NCI-H748 (cell line): Measurements from ENCODE around the gene WDR20.
A peak's percentile ranks its signal among the peaks of the same experiment; 100 is the strongest.

Source experiments
- DNase-seq: peaks from one replicate; lab custom pipeline; 2025; ENCODE audit not compliant: unreplicated experiment; lab: John Stamatoyannopoulos, UW

Gene WDR20

GRCh38 chr14:102196039-102196901, 56.6 kb downstream of the WDR20 start:
- DNase-seq: no peak

GRCh38 chr14:102196902-102197230, 57.2 kb downstream of the WDR20 start:
- no peak for DNase-seq

- no peak for DNase-seq
Measured at GRCh38 chr14:102197317-102197853, 57.7 kb downstream of the WDR20 start.

- no peak for DNase-seq
Measured at GRCh38 chr14:102200690-102201352, 61.1 kb downstream of the WDR20 start.

- DNase-seq: no peak
Measured at GRCh38 chr14:102201353-102201738, 61.6 kb downstream of the WDR20 start.

- DNase-seq: no peak
Measured at GRCh38 chr14:102201776-102202175, 62.1 kb downstream of the WDR20 start.

- DNase-seq: no peak
Measured at GRCh38 chr14:102202944-102203343, 63.2 kb downstream of the WDR20 start.

GRCh38 chr14:102203382-102203781, 63.7 kb downstream of the WDR20 start:
- DNase-seq: no peak

GRCh38 chr14:102205560-102205959, 65.9 kb downstream of the WDR20 start:
- no peak for DNase-seq

GRCh38 chr14:102206918-102207317, 67.2 kb downstream of the WDR20 start:
- peak; percentile 35 for DNase-seq

- no peak for DNase-seq
Measured at GRCh38 chr14:102207831-102208365, 68.2 kb downstream of the WDR20 start.

GRCh38 chr14:102208741-102209140, 69.0 kb downstream of the WDR20 start:
- DNase-seq: no peak

- no peak for DNase-seq
Measured at GRCh38 chr14:102209224-102209966, 69.7 kb downstream of the WDR20 start.

- DNase-seq: no peak
Measured at GRCh38 chr14:102210421-102211042, 70.8 kb downstream of the WDR20 start.

GRCh38 chr14:102211240-102211639, 71.5 kb downstream of the WDR20 start:
- DNase-seq: no peak

GRCh38 chr14:102212356-102212755, 72.7 kb downstream of the WDR20 start:
- DNase-seq: no peak

GRCh38 chr14:102212845-102213244, 73.1 kb downstream of the WDR20 start:
- DNase-seq: no peak

GRCh38 chr14:102213470-102213869, 73.8 kb downstream of the WDR20 start:
- DNase-seq: no peak

- DNase-seq: no peak
Measured at GRCh38 chr14:102213984-102214658, 74.4 kb downstream of the WDR20 start.

GRCh38 chr14:102215071-102215470, 75.4 kb downstream of the WDR20 start:
- no peak for DNase-seq
